ENCODE measurements around the gene ASS1.

ASS1 gene

DNA sequence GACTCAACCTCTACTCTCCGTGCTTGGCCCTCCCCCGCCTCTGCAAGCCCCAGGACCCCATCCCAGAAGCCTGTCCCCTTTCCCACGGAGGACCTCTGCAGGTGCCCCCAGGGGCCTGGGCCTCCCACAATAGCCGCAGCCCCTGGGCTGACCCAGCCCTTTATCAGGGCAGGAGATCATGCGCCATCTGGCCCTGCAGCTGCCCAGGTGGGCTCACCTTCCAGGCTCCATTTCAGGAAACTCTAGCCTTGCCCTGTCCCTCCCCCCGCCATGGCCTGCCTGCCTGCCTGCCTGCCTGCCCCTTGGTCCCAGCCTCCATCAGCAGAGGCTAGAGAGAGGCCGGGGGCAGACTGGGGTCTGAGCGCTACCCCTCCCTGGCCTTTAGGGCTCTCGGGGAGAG is 48.7 kb downstream of the ASS1 start:
- DNase-seq (ENCODE audit: low read depth in 1 of 2, low spot score in 1 of 2): no peak

DNA sequence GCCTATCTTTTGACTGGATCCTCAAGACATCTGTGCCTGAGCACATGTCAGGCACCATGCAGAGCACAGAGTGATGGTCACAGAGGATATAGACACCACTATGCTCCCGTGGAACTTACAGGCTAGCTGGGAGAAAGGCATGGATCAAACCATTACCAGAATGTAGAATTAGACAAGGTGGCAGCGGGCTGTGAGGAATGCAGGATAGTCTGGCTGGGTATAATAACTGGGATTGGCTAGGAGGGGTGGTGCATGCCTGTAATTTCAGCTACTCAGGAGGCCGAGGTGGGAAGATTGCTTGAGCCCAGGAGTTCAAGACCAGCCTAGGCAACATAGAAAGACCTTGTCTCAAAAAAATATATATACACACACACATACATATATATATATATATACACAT is 50.3 kb downstream of the ASS1 start:
- DNase-seq (ENCODE audit: low read depth in 1 of 2, low spot score in 1 of 2): no peak

- DNase-seq (ENCODE audit: low read depth in 1 of 2, low spot score in 1 of 2): no peak
These were observed 52.4 kb downstream of the ASS1 start for GRCh38 chr9:130497139-130497538.

DNA sequence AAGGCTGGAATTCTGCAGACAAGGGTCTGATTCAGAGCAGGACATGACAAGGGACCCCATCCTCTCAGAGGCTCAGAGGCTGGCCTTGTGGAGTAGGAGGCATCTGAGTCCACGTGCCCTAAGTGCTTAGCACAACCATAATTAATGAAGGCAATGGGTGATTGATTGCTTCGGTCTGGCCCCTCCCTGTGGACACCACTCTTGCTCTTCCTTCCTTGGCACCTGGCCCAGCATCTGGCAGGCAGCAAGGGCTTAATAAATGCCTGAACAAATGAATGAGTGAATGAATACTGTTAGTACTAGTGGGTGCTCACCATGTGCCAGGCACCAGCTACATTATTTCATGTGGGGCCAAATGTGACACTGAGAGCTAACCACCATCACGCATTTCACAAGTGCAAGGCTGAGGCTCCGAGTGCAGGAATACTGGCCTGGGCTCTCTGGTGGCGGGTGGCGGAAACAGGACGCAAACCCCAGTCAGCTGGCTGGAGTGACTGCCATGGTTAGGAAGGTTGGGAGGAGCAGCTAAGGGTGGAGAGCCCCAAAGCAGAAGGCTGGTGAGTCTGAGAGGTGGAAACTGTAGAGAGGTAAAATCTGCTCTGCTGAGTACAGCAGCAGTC is 53.6 kb downstream of the ASS1 start:
- DNase-seq (ENCODE audit: low read depth in 1 of 2, low spot score in 1 of 2): no peak

DNA sequence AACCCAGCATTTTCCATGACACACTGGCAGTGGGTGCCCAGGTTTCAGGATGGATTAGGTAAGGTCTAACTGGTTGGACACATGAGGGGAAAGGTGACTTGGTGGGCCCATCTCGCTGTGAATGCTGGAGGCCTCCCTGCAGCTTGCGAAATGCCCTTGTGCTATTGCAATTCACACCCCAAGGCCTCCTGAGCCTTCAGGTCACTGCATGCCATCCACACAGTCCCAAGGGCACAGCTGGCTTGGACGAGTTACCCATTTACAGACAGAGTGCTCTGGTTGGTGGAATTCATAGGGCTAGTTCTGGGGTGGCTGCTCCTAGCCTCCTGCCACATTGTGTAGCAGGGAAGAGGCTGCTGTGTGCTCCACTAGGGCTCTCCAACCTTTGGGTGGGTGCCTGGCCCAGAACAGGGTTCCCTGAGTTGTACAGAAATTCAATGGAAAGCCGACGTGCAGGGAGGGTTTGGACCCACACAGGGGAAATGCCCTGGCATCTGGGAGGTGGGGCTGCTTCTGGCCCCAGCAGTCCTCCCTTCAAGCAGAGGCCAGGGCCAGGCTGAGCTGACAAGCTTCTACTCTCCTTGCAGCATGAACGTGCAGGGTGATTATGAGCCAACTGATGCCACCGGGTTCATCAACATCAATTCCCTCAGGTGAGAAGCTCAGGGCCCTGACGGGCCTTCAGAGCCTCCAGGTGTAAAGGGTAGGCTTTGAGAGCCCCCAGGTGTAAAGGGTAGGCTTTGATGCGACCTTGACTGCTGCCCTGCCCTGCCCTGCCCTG is 54.3 kb downstream of the ASS1 start:
- DNase-seq (ENCODE audit: low read depth in 1 of 2, low spot score in 1 of 2): no peak

- DNase-seq (ENCODE audit: low read depth in 1 of 2, low spot score in 1 of 2): no peak
These were observed 55.1 kb downstream of the ASS1 start for GRCh38 chr9:130499804-130500263.

- no peak for DNase-seq (ENCODE audit: low read depth in 1 of 2, low spot score in 1 of 2)
These were observed 55.8 kb downstream of the ASS1 start for GRCh38 chr9:130500340-130501180.

GRCh38 chr9:130501639-130502038 is 56.9 kb downstream of the ASS1 start:
- DNase-seq (ENCODE audit: low read depth in 1 of 2, low spot score in 1 of 2): no peak

- DNase-seq (ENCODE audit: low read depth in 1 of 2, low spot score in 1 of 2): no peak
These were observed 63.5 kb downstream of the ASS1 start for GRCh38 chr9:130508218-130508617.

GRCh38 chr9:130512199-130512598 is 67.4 kb downstream of the ASS1 start:
- no peak for DNase-seq (ENCODE audit: low read depth in 1 of 2, low spot score in 1 of 2)

DNA sequence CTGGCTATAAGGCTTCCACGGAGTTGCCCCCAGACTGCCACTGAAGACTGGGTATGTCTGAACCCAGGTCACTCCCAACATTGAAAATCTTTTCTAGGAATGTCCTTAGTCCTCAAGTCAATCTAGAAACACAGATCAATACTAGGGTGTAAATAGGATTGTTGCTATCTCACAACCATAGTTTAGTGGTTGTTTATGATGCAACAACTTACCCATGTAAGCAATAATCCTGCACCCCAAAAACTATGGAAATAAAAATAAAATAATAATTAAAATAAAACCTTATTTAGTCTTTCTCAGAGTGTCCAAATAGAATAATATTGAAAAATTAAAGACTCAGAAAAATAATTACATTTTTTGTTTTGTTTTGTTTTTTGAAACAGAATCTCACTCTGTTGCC is 68.3 kb downstream of the ASS1 start:
- DNase-seq (ENCODE audit: low read depth in 1 of 2, low spot score in 1 of 2): no peak

DNA sequence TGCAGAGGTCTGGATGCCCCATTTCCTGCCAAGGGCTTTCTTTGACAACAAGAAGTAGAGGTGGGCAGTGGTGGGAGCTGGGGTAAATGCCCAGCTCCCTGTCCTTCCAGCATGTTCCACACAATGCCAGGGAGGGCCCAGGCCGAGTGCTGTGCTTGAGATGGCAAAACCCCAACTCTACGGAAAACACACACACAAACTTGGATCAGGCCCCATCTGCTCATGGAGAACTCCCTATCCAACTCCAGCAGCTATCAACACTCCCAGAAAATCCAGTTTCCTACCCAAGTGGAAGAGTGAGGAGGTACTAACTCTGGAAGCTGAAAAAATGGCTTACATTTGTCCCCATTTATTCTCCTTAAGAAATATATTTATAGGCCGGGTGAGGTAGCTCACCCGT is 73.5 kb downstream of the ASS1 start:
- DNase-seq (ENCODE audit: low read depth in 1 of 2, low spot score in 1 of 2): no peak

GRCh38 chr9:130518943-130519799 is 74.4 kb downstream of the ASS1 start:
- no peak for DNase-seq (ENCODE audit: low read depth in 1 of 2, low spot score in 1 of 2)

- DNase-seq (ENCODE audit: low read depth in 1 of 2, low spot score in 1 of 2): no peak
These were observed 75.2 kb downstream of the ASS1 start for GRCh38 chr9:130519927-130520326.

GRCh38 chr9:130521715-130522114 is 77.0 kb downstream of the ASS1 start:
- no peak for DNase-seq (ENCODE audit: low read depth in 1 of 2, low spot score in 1 of 2)

GRCh38 chr9:130522233-130522808 is 77.6 kb downstream of the ASS1 start:
- no peak for DNase-seq (ENCODE audit: low read depth in 1 of 2, low spot score in 1 of 2)

GRCh38 chr9:130523921-130524320 is 79.2 kb downstream of the ASS1 start:
- no peak for DNase-seq (ENCODE audit: low read depth in 1 of 2, low spot score in 1 of 2)

DNA sequence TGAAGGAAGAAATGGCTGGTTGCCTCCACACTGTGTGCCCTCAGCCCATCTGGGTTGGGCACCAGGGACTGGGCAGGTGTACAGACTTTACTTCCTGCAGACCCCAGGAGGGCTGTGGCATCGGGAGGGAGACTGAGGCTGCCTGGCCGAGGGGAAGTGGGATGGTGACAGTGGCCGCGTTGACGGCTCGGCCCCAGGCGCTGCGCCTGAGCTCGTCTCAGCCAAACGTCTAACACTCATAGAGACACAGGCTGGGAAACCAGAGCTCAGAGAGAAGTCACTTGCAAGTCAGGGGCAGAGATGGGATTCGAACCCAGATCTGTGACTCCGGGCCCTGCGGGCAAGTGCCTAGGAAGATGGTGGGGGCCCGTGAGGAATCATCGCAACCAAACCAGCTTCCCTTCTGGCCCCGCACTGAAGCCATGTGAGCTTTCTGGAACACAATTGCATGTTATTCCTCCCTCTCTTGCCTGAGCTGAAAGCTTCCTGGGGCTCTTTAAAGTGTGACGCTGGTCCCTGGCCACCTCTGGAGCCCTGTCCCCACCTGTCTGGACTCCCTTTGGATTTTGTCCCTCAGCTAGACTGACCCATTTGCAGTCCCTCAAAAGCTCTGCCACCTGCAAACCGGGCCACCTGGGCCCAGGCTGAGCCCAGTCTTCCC is 81.6 kb downstream of the ASS1 start:
- no peak for DNase-seq (ENCODE audit: low read depth in 1 of 2, low spot score in 1 of 2)

- no peak for DNase-seq (ENCODE audit: low read depth in 1 of 2, low spot score in 1 of 2)
These were observed 82.3 kb downstream of the ASS1 start for GRCh38 chr9:130526854-130527650.
